Erythroblast (primary cell): Measurements from ENCODE around the gene ABCA13.
"Not testable (repeated sequence)": the region's sequence is repeated elsewhere in the genome, so short reads cannot be mapped to it uniquely, and the experiment has no call there.

Experiments used
- DNase-seq, 2 experiments: peaks; one replicate each; lab custom pipeline; 2025; lab: John Stamatoyannopoulos, UW
- GATA1 ChIP-seq: IDR thresholded peaks from 2 replicates; pipeline ENCODE4 v1.6.1; 2011; ENCODE audit warnings: low read depth, mild to moderate bottlenecking, control low read depth, low read length, moderate library complexity
- POLR2A ChIP-seq: IDR thresholded peaks from 2 replicates; pipeline ENCODE4 v1.6.1; 2011; ENCODE audit warnings: mild to moderate bottlenecking, low read length

ABCA13 gene

GRCh38 chr7:48182718-48183369 is 11.6 kb downstream of the ABCA13 start:
- DNase-seq, result no peak
- no peak for TF ChIP-seq GATA1
- no peak for TF ChIP-seq POLR2A

GRCh38 chr7:48183370-48183743 is 12.1 kb downstream of the ABCA13 start:
- no peak for TF ChIP-seq GATA1
- no peak for TF ChIP-seq POLR2A
- DNase-seq, result no peak

GRCh38 chr7:48183965-48184364 is 12.7 kb downstream of the ABCA13 start:
- no peak for TF ChIP-seq POLR2A
- no peak for TF ChIP-seq GATA1
- no peak for DNase-seq

GRCh38 chr7:48188776-48189520 is 17.7 kb downstream of the ABCA13 start:
- DNase-seq, result no peak

GRCh38 chr7:48192996-48193395 is 21.7 kb downstream of the ABCA13 start:
- no peak for DNase-seq
- TF ChIP-seq POLR2A, result no peak
- no peak for TF ChIP-seq GATA1

More at GRCh38 chr7:48188776-48189520, 17.7 kb downstream of the ABCA13 start:
- TF ChIP-seq GATA1, result no peak
- no peak for TF ChIP-seq POLR2A

- no peak for TF ChIP-seq GATA1
- TF ChIP-seq POLR2A, result no peak
- DNase-seq, result no peak
Observed at GRCh38 chr7:48193421-48193820, 22.2 kb downstream of the ABCA13 start.

GRCh38 chr7:48200946-48201589 is 29.8 kb downstream of the ABCA13 start:
- DNase-seq, result not testable (repeated sequence)

GRCh38 chr7:48202916-48203315 is 31.7 kb downstream of the ABCA13 start:
- DNase-seq, result not testable (repeated sequence)

GRCh38 chr7:48207155-48207675 is 36.0 kb downstream of the ABCA13 start:
- TF ChIP-seq GATA1, result no peak
- no peak for TF ChIP-seq POLR2A
- no peak for DNase-seq

GRCh38 chr7:48209004-48209600 is 37.8 kb downstream of the ABCA13 start:
- no peak for DNase-seq
- TF ChIP-seq POLR2A (no peak), GATA1 (no peak)

GRCh38 chr7:48213226-48213625 is 42.0 kb downstream of the ABCA13 start:
- TF ChIP-seq POLR2A (no peak), GATA1 (no peak)
- DNase-seq, result no peak

- TF ChIP-seq POLR2A (no peak), GATA1 (no peak)
- DNase-seq, result no peak
Observed at GRCh38 chr7:48217266-48217665, 46.0 kb downstream of the ABCA13 start.

GRCh38 chr7:48217753-48218152 is 46.5 kb downstream of the ABCA13 start:
- no peak for DNase-seq
- no peak for TF ChIP-seq GATA1
- no peak for TF ChIP-seq POLR2A

- no peak for DNase-seq
- no peak for TF ChIP-seq POLR2A
Observed at GRCh38 chr7:48224042-48224441, 52.8 kb downstream of the ABCA13 start.

- no peak for TF ChIP-seq POLR2A
- no peak for DNase-seq
Observed at GRCh38 chr7:48225101-48225500, 53.8 kb downstream of the ABCA13 start.
